HG02885 (cell line): ENCODE data around the gene KIF1A.
"Not testable (repeated sequence)": the region's sequence is repeated elsewhere in the genome, so short reads cannot be mapped to it uniquely, and the experiment has no call there.

Experiments used
- ATAC-seq: cut with Tn5 transposase; IDR thresholded peaks from one replicate; pipeline ENCODE4 v1.9.1; 2021; ENCODE audit warnings: mild to moderate bottlenecking; ENCODE audit not compliant: unreplicated experiment, poor library complexity

The KIF1A gene

DNA sequence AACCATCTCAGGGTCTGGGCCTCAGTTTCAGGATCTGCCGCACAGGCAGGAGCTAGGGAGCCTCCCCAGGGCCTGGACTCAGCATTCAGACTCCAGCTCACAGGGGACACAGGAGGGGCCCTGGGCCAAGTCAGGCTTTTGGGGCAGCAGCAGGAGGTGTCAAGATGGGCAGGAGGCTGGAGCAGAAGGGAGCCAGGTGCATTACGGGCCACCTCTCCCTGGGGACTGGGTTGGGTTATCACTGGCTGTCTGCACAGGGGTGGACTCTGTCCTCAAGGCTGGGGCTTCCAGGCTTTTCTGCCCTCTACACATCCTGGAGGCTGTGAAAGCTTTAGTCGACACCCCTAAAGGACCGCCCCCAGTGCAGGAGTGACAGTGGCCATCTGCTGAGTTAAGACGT is 108.3 kb downstream of the KIF1A start:
- no peak for ATAC-seq

DNA sequence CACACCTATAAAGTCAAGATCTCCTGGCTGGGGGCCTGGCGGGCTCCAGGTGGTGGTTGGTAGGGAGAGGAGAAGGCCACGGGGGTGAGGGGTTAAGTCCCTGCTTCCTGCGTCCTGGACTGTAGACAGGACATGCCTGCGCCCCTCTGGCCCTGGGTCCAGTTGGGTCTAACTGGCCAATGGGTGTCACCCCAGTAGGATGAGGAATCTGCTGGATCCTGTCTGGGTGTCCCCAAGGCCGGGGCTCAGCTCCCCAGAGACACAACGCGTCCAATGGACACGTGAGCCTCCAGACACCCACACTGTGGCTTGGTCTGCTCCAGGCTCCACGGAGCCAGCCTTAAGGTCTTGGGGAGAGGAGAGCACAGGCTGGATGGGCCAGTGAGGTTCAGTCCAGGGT is 108.7 kb downstream of the KIF1A start:
- no peak for ATAC-seq

DNA sequence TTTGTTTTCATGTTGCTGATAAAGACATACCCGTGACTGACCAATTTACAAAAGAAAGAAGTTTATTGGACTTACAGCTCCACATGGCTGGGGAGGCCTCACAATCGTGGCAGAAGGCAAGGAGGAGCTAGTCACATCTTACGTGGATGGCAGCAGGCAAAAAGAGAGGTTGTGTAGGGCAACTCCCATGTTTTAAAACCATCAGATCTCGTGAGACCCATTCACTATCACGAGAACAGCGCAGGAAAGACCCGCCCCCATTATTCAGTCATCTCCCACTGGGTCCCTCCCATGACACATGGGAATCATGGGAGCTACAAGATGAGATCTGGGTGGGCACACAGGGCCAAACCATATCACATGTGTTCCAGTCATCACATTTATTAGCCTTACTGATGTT is 111.6 kb downstream of the KIF1A start:
- no peak for ATAC-seq

DNA sequence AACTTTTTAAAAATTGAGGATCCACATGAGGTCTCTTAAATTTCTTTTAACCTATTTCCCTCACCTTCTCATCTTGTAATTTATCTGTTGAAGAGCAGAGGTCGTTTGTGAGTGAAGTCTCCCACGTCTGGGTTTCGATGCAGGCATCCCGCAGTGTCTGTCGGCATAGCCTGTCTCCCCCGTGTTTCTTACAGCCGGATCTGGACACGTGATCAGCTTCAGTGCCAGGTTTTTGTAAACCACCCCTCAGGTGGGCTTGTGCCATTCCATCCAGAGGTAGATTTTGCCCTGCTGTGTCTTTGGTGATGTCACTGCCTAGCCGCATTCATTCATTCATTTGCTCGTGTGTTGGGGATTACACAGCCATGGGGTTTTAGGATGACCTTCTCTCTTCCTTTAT is 112.2 kb downstream of the KIF1A start:
- no peak for ATAC-seq

DNA sequence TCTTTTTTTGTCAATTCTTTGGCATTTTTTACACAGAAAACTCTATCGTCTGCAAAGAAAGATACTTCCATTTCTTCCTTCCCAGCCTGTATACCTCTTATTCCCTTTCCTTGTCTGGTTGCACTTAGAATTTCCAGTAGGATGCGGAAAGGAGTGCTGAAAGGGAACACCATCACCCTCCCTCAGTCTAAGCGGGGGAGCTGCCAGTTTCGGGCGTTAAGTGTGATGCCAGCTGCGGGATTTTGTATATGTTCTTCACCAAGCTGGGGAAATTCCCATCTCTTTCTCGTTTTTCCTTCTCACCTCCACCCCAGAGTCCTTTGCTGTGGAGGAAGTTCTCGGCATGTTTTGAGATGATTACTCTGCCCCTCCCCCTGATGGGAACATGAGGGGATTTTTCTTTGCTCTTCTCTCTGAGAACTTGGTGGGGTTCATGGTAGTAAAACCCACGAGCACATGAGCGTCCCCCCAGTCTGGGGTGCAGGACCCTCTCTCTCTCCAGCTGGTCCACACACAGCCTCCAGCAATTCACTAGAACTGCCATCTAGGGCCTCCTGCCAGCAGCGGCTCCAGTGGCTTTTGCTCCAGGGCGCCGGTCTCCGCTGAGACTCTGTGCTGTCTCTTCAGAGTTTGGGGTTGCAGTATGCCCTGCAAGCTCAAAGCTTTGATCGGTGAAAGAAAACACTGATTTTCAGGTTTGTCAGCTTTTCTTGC is 112.8 kb downstream of the KIF1A start:
- no peak for ATAC-seq

DNA sequence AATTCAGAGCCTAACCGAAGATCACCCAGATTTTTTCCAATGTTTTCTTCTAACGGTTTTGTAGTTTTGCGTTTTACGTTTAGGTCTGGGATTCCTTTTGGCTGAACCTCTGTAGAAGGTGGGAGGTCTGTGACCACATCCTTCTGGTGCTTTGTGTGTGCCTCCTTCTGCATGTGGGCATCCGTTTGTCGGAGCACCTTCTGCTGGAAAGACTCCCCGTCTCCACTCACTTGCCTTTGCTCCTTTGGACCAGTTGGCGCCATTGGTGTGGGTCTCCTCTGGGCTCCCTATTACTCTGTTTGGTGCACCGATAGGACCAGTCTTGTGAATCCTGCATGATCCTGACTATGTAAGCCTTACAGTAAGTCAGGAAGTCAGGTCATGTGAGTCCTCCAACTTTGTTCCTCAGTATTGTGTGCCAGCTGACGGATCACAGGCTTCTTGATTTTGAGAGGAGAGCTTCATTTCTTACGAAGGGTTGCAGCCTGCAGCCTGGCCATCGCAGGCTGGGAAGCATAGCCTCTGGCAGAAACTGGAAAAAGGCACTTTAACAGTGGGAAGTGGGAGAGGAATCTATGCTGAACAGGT is 114.7 kb downstream of the KIF1A start:
- ATAC-seq, result no peak

DNA sequence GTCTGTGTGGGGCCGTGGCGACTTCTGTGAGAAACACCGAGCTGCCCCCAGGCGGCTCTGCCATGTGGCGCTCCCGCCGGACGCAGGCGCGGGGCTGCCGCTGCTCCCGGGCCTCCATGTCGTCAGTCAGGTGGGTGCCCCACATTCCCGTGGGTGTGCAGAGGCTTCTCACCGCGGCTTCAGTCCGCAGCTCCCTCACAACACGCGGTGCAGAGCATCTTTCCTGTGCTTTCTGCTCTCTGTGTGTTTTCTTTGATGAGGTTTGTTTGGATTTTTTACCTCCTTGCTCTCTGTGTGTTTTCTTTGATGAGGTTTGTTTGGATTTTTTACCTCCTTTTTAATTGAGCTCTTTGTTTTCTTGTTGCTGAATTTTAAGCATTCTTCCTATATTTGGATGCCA is 115.4 kb downstream of the KIF1A start:
- no peak for ATAC-seq

DNA sequence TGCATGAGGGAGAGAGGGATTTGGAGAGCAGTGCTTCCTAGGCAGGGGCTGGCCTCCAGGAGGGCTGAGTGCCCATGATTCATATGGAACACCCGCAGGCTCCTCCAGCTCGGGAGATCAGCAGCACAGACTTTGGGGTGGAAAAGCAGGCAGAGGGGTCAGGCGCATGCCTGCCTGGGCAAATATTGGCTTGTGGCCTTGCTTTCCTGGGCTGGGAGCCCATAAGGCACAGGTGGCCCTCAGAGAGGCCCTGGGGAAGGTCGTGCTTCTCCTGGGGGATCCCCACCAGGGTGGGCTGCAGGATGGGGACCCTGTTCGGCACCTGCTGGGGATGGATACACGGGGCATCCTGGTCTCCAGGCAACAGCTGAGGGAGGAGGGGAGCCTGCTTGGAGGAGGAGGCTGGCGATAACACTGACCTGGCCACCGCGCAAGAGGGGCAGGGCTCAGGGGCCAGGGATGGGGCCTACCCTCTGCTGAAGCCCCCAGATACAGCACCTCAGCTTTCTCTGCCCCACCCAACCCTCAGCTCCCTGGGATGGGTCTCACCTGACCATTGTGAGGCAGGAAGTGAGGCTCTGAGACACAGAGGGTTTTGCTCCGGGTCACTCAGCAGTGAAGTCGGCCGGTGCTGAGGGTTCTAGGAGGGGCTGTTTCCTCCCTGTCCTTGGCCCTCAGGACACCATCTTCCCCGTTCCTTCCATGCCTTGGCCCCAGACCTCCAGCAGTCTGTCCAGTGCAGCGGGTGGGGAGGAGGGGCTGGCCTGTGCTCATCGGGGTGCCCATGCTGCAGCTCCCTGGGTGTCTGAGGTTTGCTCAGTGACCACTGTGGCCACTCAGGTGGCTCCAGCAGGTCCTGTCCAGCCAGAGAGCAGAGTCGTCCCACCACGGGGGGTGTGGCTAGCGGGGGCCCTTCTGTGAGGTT is 116.3 kb downstream of the KIF1A start:
- no peak for ATAC-seq

DNA sequence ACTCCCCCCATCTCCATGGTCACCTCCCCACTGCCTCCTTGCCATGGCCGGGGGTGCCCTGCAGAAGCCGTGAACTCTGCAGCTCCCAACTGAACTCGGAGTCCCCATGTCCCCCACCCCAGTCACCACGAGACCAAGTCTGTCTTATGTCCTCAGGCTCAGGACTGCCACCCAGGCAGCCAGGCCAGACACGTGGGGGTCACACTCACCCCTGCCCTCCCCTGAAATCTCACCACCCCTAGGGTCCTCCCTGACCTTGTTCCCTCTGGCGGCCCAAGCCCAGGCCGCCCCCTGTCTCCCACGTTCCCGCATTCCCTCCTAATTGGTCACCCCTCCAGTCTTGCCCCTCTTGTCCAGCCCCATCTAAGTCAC is 117.4 kb downstream of the KIF1A start:
- ATAC-seq, result no peak

DNA sequence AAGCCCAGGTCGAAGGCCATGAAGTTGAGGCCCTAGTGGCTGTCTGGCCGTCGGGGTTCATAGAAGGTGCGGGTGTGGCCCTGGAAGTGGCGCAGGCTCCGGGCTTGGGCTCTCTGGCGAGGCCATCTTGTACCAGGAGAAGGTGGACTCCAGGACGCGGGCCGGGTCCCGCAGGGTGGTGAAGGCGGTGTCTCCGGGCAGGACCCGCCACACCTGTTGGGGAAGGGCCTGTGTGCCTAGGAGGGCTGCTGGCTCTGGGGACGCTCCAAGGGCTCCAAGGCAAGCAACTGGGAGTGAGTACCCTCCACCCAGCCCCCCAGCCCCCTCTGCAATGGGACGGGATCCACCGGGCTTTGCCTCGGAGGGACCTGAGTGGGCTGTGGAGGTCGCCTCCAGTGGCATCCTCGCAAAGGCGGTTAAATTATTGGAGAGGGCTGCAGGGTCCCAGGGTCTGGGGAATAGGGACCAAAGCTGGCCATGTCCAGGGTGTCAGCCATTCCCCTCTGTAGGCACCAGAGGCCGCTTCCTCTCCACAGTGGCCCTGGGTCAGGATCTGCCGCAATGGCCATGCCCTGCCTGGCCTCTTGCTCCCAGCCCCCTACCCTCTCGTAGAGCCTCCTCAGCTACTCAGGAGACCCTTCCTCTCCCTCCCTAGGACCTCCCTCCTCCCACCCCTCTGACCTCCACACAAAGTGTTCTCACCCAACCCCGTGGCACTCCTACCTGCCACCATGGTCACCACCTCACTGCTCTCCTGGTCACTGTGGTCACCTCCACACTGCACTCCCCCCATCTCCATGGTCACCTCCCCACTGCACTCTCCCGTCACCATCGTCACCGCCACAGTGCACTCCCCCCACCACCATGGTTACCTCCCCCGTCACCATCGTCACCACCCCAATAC is 118.0 kb downstream of the KIF1A start:
- no peak for ATAC-seq

DNA sequence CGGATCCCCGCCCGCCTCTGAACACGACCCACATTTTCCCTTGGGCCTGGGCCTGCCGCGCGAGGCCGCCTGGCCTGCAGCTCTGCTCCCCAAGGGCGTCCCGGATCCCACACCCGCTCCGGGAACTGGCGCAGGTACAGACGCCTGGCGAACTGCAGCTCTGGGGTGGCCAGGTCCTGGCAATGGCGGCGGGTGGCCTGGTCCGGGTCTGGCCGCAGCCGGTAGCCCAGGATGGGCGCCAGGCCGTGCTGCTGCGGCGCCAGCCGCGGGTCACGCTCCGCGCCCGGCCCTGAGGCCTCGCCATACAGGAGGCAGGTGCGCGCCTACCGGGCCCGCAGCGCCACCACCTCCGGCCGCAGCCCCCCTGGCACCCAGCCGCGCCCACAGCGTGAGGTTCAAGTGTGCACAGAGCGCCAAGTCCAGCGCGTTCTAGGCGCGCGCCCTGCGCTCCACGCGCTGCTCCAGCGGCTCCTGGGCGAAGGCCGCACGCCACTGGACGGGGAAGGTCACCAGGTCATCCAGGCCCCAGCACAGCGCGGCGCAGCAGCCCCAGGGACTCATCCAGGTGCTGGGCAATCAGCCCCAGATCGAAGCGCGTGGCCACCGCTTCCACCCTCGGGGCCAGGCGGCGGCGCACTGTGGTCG is 118.8 kb downstream of the KIF1A start:
- ATAC-seq, result no peak

DNA sequence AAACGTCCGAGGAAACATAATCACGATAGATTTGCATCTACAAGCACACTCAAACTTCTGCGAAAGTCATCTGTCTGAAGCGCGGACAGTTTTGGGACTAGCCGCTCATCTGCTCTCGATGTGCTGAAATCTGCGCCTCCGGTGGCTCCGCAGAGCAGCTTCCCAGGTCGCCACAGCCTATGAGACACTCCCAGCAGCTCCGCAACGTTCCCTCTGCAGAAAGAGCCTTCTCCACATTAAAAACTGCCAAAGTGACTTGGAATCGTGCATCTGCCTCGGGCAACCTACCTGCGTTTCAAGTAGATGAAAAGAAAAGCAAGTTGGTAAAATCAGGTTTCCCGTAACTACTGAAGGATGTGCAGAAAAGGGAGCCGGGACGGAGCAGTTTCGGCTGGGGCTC is 119.4 kb downstream of the KIF1A start:
- not testable (repeated sequence) for ATAC-seq

DNA sequence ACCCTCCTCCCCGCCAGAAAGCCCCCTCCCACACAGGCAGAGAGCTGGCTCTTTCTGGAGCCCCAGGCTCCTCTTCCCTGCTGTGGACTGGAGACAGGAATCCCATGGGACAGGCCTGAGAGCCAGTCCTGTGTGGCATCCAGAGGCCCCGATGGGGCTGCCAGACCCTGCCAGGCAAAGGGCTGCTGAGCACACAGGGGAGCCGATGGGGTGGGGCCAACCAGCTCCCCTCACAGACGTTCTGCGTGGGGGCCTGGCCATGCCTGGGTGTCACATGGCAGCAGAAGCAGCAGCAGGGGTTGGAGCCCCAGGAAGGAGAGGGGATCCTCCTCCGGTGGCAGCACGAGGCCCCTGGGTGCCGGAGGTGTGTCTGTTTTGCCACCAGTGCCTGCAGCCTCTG is 120.2 kb downstream of the KIF1A start:
- ATAC-seq, result not testable (repeated sequence)

DNA sequence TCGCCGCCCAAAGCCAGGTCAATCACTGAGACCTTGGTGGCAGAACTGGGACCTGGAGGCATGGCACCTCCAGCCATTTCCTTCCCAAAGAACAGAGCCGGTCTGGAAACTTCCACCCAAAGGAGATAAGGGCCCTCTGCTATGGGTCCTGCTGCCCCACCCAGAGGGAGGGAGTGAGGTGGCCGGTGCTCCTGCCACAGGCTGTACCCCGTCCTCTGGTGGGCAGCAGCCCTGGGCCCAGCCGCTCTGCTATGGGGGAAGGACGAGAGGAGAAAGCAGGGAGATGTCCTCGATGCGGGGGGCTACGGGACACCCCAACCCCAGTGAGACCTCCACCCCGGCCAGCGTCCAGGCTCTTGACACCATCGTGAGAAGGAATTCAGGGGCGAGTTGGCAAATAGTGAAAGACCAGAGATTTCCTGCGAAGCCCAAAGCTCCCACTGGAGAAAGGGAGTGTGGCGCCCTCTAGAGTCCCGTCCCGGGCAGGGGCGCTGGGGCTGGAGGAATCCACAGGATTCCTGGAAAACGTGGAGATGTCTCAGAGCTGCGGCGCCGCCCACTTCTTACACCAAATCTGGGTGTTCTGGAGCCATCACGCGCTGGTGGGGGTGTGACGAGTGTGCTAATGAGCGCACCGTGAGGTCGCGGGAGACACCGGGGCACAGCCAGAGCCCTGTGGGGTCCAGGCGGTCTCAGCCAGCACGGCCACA is 121.0 kb downstream of the KIF1A start:
- not testable (repeated sequence) for ATAC-seq

DNA sequence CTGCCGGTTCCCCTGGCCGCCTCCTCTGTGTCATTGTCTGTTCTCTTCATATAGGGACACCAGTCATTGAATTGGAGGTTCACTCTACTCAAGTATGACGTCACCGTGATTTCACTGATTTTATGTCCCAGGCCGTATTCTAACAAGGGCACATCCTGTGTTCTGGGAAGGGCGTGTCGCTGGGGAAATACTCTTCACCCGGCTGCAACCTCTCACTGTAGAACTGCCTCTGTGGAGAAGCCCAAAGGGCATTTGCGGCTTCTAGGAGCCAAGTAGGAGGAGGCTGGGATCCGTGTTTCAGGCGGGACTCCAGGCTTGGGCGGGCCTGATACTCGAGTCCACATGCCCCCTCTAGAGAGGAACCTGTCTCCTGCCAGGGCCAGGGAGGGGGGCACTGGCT is 123.5 kb downstream of the KIF1A start:
- not testable (repeated sequence) for ATAC-seq

DNA sequence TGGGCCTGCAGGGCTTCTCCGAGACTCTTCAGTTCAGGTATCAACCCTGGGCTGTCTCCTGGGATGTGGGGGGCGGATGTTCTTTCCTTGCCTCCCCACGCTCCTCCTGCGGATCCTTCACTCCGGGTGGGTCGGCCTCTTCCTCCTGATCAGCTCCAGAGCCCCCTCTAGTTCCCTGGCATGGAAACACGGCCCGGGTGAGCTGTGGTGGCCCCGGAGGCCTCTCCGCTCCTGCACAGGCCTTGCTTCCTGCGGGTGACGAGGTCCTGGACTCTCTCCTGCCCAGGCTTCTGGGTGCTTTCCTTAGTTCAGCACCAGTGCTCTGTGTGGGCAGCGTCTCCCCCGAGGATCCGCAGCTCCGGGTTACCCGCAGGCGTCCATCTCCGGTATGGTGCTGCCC is 124.4 kb downstream of the KIF1A start:
- ATAC-seq, result not testable (repeated sequence)

DNA sequence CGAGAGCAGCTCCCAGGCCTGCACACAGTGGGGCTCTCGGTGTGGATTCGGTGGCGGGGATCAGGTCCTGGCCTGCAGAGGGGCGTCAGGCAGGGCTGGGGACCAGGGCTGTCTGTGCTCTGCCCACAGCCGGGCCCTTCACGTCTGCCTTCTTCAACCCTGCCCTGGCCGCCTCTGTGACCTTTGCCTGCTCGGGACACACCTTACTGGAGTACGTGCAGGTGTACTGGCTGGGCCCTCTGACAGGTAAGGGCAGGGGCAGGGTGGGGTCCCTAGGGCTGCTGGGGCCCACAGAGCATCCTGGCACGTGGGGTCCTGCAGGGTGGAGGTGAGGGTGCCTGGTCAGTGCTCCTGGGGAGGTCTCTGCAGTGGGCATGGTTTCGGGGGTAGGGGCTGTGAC is 125.7 kb downstream of the KIF1A start:
- ATAC-seq, result not testable (repeated sequence)

DNA sequence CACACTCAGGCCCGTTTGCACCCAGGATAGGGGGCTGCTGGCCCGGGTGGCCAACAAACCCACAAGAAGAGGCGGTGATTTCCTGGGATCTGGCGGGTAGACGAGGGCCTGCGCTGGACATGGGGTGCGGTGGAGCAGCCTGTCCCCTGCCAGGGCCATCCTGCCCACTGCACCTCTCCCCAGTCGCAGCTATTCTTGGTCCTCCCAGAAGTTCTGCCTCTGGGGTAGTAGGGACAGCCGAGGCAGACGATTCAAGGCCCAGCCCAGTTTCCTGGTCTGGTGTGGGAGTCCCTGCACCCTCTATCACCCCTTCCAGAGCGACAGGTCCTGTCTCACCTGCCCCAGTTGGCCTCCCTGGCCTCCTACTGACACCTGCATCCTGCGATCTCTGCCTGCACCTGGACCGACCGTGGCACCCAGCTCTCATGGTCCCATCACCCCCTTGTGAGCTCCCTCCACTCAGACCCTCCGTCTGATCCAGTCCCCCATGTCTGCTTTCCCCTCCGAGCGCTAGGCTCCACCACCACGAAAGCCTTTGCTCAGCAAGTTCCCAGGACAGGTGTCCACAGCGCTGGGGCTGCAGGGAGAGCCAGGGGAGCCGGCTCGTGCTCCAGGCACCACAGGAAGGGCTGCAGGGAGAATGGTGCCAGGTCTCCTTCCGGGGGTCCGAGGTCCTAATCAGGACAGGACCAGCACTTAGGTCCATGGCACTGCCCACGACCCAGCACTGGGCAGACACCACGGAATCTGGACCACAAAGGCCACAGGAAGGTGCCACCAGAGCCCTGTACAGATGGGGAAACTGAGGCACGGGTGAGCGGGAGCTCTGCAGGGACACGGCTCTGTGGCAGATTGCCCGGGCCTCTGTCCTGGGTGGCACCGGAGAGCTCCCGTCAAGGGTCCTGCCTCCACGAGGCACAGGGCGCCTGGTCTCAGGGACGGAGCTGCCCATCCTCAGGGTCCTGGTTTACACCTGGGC is 127.1 kb downstream of the KIF1A start:
- ATAC-seq, result not testable (repeated sequence)
